LHCN-M2 (cell line): ENCODE data around the gene SDK1. TPM values are rescaled to one million over a fixed set of nuclear protein-coding genes. Genes with fewer than 3 reads are reported as not detected.
A peak's percentile ranks its signal among the peaks of the same experiment; 100 is the strongest.

ENCODE experiments used
- DNase-seq: peaks from one replicate; pipeline ENCODE4 v3.0.0-alpha.2; 2012; ENCODE audit warnings: low read depth
- total RNA-seq: library from RNA; depleted of rRNA; stranded (reverse); fragments of >200 nt; gene quantifications from 2 replicates; pipeline ENCODE4 v1.2.3, GENCODE V29; 2014

The SDK1 gene
- total RNA-seq, 1 experiment from 2014 or later, result 8.3 TPM

DNA sequence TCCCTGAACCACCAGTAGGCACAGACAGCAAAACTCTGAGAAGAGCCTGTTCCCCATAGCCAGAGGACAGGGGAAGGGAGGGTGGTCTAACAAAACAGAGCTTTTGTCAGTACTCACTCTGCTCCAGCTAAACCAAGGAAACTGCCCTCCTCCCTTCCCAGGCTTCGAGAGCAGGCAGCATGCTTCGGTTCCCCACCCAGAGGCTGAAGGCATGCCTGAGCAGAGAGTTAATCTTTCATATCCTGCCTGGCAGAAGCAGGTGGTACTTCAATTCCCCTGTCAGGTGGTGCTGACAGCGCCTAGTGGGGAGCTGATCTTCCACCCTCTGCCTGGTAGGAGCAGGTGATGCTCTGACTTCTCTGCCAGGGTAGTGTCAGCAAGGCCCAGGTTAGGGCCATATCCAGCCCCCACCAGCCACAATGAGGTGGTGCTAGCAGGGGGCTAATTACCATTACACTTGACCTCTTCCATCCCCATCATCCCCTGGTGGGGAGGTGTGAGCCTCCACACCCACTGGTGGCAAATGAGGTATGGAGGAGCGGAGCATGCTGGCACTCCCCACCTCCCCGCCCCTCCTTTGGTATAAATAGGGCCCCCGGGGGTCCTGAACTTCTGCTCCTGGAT is 35.1 kb downstream of the SDK1 start:
- no peak for DNase-seq

DNA sequence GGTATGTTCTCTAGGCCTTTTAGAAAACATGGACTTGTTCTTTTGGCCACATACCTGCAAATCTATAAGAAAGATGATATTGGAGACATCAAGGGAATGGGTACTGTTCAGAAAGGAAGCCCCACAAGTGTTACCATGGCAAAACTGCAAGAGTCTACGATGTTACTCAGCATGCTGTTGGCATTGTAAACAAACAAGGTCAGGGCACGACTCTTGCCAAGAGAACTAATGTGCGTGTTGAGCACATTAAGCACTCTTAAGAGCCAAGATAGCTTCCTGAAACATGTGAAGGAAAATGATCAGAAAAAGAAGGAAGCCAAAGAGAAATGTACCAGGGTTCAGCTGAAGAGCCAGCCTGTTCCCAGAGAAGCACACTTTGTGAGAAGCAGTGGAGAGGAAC is 37.1 kb downstream of the SDK1 start:
- DNase-seq, result peak; percentile 20

DNA sequence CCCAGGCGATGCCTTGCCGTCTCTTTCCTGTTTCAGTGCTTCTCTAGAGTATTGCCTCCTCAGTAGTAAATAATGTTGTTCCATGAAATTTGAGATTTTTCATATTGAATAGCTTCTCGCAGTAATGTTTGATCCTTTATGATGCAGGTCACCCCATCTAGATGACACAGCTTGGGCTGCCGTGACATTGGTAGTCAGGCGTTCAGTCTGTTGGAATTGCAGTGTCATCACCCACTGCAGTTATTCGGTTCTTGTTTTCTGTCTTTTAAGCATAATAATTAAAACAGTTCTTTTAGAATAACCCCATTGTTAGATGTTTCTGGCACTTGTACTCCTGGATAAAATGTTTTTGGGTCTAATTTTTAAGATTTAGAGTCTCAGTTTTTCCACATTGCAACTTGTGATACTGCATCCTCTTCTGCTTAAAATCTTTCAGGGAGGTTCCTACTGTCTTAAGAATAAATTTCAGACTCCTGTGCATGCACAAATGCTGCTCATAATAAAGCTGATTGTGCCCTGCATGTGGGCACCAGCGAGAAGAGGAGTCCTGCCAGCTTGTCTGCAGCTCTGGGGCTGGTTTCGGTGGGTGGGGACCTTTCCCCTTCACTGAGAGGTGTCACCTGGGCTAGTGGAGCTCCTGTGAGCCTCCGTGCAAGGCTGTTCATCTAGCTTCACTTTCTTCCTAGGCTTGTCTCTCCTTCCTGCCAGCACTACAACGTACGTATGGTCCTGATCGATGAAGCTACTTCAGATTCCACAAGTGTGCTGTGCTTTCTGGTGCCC is 44.8 kb downstream of the SDK1 start:
- no peak for DNase-seq

DNA sequence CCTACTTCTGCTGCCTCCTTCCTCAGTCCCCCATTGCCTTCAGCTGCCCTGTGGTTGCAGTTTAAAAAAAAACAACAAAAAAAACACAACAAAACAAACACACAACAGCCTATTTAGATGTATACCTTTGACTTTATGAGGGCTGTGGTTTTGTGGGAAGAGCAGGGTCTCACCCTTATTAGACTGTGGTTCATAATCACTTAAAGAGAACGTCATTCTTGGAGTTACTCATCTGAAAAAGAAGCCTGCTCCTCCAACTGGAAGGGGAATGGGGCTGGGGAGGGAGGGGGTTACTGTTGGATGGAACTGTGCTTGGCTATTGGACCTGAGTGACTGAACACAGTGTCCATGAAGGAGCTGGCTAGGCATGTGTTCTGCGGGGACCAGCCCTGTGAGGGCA is 48.1 kb downstream of the SDK1 start:
- DNase-seq, result no peak

DNA sequence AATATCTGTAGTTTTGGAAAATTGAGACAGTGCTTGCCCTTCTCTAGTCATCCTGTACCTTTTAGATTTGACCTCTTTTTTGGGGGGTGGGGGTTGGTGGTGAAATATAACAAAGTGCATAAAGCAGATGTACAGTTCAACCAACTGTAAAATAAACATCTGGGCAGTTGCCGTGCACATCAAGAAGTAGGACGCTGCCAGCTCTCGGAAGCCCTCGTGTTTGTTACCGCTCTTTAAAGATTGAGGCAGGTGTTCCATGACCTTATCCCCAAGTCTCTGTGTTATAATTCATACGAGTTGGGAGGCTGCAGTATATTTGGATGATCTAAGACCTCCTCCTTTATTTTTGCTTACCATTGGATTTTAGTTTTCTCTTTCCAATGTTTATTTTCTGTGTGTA is 55.1 kb downstream of the SDK1 start:
- DNase-seq, result no peak

DNA sequence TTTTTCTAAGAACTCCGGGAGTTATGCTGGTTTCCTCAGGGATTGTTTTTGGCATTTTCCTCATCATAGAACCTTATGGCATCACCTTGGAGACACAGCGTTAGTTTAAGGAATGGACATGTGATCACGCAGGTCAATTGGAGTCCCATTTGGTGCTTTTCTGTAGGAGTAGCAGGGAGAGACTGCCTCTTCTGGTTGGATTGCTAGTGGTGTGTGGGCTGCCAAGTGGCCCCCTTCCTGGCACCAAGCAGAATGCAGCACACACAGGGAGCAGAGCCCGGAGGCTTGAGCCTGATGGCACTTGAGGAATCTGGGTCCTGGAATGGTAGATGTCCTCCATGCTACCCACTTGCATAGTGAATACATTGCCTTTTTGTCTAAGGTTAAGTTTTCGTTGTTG is 57.9 kb downstream of the SDK1 start:
- DNase-seq, result no peak

DNA sequence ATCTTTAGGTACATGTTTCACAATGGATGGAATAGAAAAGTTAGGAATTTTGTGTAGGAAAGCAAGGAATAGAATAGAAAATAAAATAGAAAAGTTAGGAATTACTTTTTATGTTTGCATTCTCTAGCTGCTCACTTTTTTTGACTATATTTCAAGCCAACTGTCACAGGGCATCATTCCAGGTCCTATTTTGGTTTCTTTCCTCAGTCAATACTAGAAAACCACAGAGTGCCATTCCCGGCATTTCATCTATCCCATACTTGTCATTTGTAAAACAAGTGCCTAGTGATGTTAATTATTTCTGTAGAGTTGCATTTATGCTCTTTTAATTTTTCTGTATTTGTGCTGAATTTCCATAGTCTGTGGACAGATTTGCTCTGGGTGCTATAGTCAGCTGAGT is 66.2 kb downstream of the SDK1 start:
- DNase-seq, result peak; percentile 26

DNA sequence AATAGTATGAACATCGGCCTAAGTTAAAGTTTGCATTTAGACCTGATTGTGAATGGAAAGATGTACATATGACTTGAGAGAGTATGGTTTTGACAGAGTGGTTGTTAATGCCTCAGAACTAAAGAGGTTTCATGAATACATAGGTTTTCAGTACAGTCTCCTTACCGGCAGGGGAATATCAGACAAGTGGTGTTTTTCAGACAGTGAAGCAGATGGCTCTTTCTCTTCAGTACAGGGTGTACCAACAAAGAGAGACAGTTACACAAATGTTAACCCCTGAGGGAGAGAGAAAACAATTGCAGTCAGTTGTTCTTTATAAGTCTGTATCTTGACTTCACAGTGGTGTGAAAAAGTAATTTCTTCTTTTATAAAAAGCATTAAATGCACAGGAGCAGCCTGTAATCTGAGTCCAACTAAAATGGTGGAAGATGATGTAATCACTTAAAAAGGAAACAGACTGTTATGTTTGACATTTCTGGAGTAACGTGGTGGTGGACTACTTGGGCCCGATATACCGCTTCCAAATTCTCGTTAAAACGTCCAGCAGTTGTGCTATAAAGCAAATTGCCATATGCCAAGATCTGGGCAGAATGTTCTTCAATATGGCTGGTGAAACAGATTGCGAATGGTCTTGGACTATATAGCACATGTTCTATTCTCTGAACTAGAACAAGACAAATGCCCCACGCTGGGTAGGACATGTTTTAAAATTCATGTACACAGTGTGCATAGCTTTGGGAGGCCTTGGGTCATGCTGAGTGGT is 69.2 kb downstream of the SDK1 start:
- peak; percentile 42 for DNase-seq

DNA sequence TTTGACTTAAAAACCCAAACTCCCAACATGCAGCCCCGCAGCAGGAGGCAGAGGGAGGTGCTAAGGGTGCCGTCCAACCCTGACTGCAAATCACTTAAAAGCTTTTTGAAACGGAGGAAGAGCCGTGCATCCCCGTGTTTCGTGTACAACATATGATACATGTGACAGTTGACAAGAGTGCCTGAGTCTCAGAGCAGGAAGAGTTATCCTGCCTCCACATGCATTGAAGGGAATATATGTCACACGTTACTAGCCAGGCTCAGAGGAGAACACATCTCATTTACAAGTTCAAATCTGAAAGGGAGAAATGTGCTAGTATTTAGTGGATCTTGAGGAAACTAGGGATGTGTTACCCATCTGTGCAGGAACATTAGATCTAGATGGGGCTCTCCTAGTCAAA is 69.9 kb downstream of the SDK1 start:
- no peak for DNase-seq

DNA sequence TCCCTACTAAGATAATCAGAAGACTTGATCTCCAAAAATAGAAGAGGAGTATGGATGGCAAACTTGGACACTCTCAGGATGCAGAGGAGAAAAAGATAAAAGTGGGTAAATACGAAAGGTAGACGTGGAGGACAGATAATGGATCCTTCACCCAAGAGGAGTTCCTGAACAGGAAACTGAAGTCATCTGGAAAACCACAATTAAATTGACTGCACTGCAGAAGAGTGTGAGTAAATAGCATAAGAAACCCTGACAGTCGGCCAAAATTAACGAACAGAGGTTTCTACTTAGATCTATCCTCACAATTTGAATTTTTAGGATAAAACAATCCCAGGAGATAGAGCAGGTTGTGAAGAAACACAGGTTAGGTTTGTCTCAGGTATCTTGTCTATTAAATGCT is 70.5 kb downstream of the SDK1 start:
- DNase-seq, result no peak

DNA sequence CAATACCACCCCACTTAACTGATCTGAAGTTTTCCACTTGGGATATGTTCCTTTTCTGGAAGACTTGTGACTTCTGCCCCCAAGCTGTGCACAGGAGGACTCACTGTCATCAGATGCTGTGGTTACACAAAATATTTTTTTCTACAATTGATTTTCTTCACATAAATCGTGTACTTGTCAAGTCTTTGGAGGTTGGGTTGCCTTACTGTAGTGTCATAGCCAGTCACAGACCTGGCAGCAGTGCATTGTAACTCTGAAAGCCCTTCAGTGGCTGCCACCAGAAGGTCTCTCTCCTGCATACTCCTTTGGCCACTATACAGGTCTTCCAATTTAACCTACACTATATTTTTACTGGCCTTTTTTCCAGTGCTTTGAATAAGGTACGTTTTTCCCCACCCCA is 73.2 kb downstream of the SDK1 start:
- DNase-seq, result no peak

DNA sequence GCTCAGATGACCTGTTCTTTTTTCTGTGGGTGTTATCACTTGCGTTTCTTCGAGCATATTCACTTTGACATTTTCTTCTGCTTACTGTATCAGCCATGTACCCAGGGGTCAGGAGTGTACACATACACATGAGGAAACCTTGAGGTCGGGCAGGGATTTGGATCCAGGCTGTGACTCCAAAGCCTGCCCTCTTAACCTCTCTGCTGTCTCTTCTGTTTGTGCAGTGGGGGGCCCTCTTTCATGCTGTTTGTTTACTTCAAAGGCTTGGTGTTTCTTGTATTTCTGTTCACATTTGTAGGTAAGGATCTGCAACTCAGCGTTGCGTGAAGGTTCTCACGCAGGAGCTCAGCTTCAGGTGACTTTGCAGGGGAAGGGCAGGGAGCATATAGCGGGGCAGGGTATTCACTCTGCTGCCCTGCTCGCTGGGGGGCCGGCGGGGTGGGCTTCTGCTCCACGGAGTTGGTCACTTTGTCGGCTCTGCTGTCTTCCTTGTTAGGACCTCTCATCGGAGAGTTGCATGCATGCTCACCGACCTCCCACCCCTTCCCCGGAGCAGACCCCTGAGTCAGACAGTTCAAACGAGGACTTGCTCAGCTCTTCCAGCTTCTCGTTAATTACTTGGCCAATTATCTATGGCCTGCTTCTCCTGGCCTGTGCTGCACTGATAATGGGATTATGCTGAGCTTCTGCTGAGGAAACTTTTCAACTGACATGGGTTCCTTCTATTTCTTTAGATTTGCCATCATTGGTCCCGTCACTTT is 77.5 kb downstream of the SDK1 start:
- no peak for DNase-seq

DNA sequence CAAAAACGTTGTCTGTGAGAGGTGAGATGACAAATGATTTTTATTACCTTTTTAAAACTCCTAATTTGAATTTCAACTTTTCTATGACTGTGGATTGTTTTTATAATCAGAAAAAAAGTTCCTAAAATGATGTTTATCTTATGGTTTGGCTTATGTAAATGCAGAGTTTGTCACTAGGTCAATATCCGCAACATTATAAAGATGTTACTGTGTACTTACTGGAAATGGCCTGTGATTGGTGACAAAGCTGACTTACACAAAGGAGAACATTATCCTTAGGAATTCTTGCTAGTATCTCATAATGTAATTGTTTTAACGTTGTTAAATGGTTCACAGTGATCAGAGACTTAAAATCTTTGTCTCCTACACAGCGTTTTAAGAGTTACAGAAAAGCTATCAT is 79.0 kb downstream of the SDK1 start:
- DNase-seq, result no peak

DNA sequence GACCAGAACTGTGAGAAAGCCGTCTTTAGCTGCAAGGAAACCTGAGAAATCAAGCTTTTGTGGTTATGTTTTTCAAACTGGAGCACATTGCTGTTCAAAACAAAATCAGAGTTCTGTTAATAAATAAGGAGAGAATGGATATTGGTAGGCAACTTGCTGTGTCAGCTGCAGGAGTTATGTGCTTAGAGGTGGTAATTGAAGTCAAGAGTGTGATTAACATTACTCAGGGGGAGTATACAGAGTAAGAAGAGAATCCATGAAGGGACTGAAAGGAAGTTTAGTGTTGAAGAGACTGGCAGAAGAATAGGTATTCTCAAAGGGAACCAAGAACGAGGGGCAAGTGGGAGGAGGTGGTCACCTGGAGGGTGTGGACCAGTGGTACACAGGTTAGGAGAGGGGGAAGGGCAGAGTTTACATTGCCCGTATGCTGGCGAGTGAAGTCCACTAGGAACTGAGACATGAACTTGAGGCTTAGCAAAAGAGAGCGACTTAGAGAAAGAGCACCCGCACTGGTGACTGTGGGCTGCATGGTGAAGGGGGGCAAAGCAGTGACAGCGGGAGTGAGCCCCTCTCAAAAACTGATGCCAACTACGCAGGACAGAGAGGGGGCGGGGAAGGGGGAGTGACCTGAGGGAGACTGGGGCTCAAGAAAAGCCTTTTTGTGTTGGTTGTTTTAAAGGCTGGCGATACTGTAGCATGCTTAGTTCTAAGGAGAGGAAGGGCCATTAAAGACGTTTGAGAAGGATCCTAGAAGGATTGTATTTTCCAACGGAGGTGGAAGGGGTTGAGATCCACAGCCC is 80.0 kb downstream of the SDK1 start:
- DNase-seq, result no peak

DNA sequence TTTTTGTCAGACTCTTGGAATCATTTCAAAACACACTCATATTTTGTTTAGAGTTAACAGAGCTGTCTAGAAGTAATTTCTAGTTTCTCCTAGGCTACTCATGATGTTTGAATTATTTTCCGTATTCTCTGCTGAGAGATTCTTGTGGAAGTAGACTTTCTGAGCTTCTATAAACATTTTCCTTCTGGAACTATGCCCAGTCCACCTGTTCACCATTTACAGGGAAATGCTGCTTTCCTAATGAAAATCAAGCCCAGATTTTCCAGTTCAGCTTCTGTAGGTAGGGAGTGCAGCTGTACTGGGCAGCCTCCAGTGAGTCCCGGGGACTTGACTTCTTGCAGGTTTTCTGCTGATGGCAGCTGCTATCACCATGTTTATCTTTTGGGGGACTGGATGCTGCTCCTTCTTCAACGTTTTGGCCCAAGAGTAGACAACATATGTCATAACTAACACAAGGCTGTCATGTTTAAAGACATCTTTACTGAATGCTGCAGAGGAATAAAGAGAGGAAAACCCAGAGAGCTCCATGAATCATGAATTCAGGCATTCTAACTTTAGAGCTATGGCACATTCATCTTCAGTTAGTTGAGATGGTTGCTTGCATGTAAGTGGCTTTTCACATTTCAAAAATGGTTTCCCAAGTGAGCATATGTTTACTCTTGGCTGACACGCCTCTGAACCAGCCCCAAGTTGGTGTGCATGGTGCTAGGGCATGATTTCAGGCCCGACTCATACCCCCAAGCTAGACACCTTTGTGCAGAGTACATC is 85.6 kb downstream of the SDK1 start:
- no peak for DNase-seq

DNA sequence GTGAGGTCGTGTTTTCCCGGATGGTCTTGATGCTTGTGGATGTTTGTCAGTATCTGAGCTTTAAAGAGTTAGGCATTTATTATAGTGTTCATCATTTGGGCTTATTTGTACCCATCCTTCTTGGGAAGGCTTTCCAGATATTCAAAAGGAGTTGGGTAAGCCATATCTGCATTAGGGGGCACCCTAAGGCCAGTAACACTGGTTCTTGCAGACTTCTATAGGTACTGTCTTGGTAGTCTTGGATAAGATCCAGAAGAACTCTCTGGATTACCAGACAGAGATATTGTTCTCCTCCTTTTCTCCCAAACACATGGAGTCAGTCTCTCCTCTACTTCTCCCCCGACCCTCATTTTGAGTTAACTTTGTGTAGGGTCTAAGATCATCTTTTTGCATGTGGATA is 92.8 kb downstream of the SDK1 start:
- no peak for DNase-seq

DNA sequence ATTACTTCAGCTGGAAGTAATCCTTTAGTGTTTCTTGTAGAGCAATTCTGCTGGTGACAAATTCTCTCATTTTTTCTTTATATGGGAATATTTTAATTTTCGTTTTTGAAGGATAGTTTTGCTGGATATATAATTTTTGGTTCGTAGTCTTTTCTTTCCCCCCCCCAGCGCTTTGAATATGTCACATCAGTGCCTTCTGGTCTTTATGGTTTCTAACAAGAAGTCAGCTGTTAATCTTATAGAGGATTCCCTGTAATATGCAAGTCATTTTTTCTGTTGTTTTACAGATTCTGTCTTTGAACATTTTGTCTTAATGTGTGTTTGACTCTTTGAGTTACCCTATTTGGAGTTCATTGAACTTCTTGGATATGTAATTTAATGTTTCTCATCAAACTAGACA is 96.3 kb downstream of the SDK1 start:
- DNase-seq, result no peak

DNA sequence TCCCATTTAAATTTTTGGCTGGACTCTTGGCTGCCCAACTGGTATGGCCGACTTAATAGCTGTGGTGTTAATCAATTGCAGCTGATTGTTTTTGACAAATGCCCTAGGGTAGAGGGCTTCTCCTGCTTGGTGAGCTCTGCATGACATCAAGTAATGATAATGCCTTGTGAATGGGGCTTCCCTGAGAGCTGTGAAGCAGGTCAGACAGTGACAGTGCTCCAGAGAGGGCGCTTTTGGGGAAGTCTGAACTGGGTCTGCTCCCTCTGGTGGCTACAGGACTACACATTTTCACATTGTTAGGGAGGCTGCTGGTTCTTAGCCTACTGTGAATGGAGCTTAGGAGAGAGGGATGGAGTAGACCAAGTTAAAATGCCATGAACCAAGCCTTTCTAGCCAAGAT is 98.8 kb downstream of the SDK1 start:
- peak; percentile 29 for DNase-seq

DNA sequence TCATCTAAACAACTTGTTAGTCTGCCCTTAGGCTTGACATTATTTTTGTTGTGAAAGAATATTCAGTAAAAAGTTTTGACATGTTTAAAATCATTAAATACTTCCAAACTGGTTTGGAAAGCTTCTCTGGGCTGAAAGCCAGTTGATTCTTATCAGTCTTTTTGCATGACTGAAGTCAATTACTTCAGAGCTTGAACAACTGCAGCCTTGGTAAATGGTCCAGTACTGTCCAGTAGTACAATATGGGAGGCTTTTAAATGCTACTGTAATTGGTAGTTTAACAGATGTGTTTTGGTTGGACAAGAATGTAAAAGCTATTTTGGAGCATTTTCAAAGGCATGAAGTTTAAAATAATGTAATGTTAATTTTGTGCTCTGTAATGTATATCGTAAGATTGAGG is 103.4 kb downstream of the SDK1 start:
- peak; percentile 49 for DNase-seq

DNA sequence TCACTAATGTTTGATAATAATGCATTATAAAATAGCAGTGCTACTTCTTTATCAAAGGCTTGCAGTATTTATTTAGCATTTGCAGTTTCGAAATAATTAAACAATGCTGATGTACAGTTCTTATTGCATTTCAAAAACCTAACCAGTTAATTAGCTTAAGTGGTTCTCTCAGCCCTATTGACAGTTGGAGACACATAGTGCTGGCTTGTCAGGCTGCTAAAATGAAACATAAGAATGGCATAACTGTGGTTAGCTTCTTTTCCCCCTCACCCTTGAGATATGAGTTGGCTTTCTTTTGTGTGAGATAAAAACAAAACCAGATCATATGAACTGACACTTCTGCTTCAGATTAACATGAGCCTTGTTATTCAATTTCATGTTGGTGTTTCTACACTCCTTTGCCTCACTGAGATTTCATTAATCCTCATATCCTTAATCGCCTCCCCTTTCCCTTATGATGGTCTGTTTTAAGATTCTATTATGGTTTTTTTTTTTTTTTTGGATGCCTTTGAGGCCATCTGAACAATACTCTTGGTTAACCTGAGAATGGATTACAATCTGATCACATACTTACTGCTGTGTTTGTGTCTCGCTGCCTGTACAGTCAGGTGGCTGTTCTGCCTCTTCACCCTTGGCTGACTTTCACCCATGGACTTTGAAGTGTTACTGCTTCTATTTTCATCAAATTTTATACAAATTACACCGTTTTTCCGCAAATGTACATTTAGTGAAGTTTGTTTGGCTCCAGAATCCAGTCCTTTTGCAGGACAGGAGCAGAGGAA is 108.0 kb downstream of the SDK1 start:
- DNase-seq, result peak; percentile 31
